Skin of body (tissue), 2 donors: ENCODE data around the gene SPATA22. TPM values are rescaled to one million over a fixed set of nuclear protein-coding genes. Genes with fewer than 3 reads are reported as not detected.
A peak's percentile ranks its signal among the peaks of the same experiment; 100 is the strongest.
"Not testable (repeated sequence)": the region's sequence is repeated elsewhere in the genome, so short reads cannot be mapped to it uniquely, and the experiment has no call there.

Source experiments
- DNase-seq: peaks from one replicate; lab custom pipeline; 2025; lab: John Stamatoyannopoulos, UW
- total RNA-seq: library from RNA; depleted of rRNA; stranded (reverse); fragments of >200 nt; gene quantifications from one replicate; pipeline ENCODE4 v1.2.3, GENCODE V29; 2014

SPATA22 gene, protein sequence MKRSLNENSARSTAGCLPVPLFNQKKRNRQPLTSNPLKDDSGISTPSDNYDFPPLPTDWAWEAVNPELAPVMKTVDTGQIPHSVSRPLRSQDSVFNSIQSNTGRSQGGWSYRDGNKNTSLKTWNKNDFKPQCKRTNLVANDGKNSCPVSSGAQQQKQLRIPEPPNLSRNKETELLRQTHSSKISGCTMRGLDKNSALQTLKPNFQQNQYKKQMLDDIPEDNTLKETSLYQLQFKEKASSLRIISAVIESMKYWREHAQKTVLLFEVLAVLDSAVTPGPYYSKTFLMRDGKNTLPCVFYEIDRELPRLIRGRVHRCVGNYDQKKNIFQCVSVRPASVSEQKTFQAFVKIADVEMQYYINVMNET
- 0.39 TPM for total RNA-seq

DNA sequence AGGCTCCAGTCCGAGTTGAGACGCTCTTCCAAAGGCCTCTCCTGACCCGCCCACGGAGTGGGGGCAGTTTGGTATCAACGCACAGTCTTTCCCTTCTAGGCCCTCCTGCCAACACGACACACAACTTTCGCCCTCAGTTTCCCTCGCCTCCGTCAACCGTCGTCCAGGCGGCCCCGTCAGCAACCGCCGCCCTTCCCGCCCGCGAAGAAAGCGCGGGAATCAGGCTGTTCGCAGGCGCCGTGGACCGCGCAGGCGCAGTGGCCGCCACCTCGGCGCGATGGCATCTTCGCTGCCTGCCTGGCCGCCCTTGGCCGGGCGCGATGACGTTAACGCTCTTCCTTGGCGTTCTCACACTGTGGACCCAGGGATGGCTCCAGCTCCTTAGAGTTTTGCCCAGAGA lies at the start of gene SPATA22:
TSS of gene SPATA22 (minus strand) at position 221 of the 400 bp plus-strand sequence. CDS start 2,494 bp downstream, outside the sequence.
- no peak for DNase-seq

DNA sequence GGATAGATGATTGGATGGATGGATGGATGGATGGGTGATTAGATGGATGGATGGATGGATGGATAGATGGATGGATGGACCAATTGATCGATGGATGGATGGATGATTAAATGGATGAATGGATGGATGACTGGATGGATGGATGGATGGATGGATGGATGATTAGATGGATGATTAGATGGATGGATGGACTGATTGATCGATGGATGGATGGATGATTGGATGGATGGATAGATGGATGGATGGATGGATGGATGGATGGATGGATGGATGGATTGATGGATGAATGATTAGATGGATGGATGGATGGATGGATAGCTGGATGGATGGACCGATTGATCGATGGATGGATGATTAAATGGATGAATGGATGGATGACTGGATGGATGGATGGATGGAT lies 47.9 kb upstream of the SPATA22 start:
- DNase-seq = not testable (repeated sequence)

DNA sequence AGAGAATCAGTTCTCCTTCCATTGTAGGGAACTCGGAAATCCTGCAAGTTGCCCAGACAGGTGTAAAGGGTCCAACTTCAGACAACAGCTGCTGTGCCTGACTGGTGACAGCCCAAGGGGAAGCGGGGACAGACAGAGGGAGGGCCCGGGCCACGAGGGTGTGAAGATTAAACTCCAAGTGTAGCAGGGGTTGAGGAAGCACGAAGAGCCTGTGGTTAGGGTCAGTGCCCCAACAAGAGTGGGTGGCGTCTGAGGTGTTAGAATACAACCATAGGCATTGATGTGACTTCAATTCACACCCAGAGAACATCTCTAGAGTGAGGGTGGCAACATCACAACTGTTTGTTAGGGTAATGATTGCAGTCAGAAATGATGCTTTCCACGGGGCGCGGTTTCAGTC lies 43.3 kb upstream of the SPATA22 start:
- no peak for DNase-seq

DNA sequence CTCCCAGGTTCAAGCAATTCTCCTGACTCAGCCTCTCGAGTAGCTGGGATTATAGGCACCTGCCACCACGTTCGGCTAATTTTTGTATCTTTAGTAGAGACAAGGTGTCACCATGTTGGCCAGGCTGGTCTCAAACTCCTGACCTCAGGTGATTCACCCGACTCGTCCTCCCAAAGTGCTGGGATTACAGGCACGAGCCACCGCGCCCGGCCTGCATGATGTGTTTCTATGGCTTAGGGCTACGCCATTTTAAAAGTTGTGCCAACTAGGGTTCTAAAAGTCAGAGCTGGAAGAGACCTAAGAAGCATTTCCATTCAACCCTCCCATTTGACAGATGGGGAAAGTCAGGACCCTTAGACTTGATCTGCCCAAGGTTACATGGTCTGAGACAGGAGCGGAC lies 42.5 kb upstream of the SPATA22 start:
- DNase-seq = not testable (repeated sequence)

GRCh38 chr17:3513305-3514035 lies 41.9 kb upstream of the SPATA22 start:
- DNase-seq = no peak

DNA sequence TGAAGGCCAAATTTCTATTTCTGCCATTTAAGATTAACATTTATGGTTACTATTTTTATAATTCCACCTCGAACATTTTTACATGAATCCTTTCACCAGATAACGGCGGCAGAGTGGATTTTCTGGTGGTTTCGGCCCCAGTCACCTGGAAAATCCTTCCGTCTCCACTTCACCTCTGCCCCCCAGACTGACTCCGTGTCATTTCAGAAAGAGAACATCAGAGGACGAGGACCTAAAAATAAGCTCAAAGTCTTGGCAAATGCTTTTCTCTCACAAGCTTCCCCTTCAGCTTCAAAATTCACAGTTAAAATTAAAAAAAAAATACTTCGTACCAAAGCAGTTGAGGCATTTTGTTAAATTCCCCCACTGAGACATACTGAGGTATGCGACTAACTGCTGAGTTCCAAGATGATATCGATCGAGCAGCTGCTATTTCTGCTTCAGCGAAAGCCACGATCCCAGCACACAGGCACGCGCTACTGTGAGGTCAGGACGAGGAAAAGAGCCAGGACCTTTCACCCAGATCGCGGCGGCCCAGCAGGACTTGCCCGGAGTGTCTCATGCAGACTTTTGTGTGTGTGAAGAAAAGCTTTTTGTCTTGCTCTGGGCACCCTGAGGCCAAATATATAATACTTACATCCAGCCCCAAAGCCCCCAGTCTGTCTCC lies 41.0 kb upstream of the SPATA22 start:
- DNase-seq = peak; percentile 74

GRCh38 chr17:3511852-3512504 lies 40.4 kb upstream of the SPATA22 start:
- DNase-seq = peak; percentile 82

DNA sequence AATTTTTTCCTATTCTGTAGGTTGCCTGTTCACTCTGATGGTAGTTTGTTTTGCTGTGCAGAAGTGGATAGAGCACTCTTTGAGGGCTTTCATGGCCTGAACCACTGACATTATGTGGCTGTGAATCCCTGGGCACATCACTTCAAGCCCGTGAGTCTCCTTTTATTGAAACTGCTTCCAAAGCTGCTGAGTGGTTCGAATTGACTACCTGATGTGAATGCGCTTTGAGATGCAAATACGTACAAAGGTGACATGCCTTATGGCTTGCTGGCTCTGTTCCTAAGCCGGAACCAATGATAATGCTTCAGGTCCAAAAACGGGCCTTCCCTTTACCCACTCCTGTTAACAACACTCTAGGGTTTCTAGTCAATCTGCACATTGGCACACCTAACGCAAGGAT lies 38.5 kb upstream of the SPATA22 start:
- DNase-seq = no peak

DNA sequence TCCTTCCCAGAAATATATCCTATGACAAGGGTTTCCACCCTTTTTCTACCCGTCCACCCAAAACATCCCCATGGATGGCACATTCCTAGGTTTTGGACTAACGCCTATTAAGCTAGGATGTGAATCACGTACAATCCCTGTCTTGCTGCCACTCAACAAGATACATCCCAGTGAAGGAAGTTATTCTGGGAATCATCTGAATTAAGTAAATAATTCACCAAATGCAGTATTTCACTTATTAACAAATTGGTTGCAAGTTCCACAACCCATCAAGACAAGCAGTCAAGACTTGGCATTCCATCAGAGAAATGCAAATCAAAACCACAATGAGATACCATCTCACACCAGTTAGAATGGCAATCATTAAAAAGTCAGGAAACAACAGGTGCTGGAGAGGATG lies 36.2 kb upstream of the SPATA22 start:
- no peak for DNase-seq

GRCh38 chr17:3507071-3507470 lies 35.5 kb upstream of the SPATA22 start:
- DNase-seq = no peak

DNA sequence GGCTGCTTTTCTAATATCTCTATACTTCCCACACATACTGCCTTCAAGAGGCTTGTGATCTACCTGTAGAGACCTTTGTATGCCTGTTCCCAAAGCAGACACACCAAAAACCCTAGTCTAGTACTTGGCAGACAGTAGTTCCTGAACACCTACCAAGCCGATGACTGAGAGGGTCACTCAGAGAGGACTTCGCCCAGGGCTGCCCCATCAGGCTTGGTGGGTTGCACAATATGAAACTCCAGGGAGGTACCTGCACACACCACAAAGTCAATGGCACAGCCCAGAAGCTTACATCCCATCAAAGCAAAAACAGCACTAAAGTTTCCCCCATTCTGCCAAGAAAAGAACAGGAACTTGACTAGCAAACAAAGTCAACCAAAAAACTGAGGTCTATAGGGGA lies 34.4 kb upstream of the SPATA22 start:
- DNase-seq = no peak

DNA sequence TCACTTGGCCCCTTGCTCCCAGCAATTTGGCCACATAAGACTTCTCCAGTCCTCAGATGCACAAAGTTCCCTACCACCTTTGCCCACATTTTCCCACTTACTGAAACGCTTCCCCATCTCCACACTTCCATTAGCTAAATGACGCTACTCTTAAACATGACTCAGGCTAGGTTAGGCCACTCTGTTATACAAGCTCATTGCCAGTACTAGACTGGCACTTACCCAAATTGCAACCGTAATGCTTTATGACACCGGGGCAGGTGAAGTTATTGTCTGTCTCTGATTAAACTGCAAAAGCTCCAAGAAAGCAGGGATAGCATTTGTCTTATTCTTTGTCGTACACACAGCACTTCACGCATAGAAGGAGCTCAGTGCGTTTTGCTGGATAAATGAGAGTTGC lies 33.4 kb upstream of the SPATA22 start:
- no peak for DNase-seq

DNA sequence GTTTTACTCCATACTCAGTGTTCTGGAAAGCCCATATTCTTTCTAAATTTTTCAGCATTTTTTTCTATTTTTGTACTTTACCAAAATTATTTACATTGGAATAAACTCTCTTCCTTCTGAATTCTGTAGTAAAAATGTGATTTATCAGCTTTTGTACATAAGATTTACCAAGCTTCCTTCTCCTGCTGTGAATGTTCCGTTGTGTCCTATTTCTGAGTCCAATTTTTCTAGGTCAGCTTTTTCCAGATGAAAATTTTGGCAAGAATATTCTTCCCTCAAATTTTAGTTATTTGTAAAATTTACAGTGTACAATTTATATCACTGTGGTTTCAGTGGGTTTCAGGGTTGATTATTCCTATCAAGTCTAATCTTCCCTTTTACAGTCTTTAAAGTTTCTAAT lies 31.7 kb upstream of the SPATA22 start:
- no peak for DNase-seq

DNA sequence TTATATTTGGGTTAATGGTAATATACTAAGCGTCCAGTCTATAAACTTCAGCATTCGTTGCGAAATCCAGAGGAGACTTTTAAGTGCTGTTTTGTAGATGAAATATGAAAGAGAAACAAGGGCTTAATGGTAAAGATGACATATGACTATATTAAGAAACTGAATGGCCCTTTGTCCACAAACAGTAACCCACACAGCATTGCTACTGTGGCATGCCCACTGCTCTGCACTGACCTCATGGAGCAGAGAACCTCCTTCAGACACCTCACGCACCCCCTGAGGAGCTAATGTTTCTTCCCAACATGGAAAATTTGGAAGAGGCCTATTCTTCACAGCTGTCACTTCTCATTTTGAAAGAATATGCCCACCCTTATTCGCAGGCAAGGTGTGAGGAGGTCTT lies 30.8 kb upstream of the SPATA22 start:
- DNase-seq = peak; percentile 40

DNA sequence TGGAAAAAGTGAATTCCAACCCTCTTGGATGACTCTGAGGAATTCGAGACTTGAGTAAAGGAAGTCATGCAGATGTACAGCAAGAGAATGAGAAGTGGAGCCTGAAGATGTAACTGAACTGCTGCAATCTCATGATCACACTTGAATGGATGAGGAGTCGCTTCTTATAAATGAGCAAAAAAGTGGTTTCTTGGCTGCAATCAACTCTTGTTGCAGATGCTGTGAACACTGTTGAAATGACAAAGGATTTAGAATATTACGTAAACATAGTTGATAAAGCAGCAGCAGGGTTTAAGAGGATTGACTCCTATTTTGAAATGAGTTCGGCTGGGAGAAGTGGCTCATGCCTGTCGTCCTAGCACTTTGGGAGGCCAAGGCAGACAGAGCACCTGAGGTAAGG lies 29.7 kb upstream of the SPATA22 start:
- DNase-seq = peak; percentile 36

GRCh38 chr17:3497101-3497500 lies 25.5 kb upstream of the SPATA22 start:
- DNase-seq = no peak

GRCh38 chr17:3485481-3486068 lies 14.0 kb upstream of the SPATA22 start:
- no peak for DNase-seq

- peak; percentile 1 for DNase-seq
Measured at GRCh38 chr17:3482852-3483251, 11.2 kb upstream of the SPATA22 start.

- no peak for DNase-seq
Measured at GRCh38 chr17:3479988-3480387, 8.4 kb upstream of the SPATA22 start.

GRCh38 chr17:3475812-3476610 lies 4.4 kb upstream of the SPATA22 start, which contains the start of gene ASPA:
Gene ASPA (plus strand): TSS chr17:3475997. CDS start chr17:3476160, 163 bp downstream.
- DNase-seq = peak; percentile 41
